Measurements from ENCODE around the gene UVSSA.
"Not testable (repeated sequence)": the region's sequence is repeated elsewhere in the genome, so short reads cannot be mapped to it uniquely, and the experiment has no call there.

UVSSA gene

GRCh38 chr4:1411436-1412375 lies 64.7 kb downstream of the UVSSA start:
- no peak for DNase-seq

DNA sequence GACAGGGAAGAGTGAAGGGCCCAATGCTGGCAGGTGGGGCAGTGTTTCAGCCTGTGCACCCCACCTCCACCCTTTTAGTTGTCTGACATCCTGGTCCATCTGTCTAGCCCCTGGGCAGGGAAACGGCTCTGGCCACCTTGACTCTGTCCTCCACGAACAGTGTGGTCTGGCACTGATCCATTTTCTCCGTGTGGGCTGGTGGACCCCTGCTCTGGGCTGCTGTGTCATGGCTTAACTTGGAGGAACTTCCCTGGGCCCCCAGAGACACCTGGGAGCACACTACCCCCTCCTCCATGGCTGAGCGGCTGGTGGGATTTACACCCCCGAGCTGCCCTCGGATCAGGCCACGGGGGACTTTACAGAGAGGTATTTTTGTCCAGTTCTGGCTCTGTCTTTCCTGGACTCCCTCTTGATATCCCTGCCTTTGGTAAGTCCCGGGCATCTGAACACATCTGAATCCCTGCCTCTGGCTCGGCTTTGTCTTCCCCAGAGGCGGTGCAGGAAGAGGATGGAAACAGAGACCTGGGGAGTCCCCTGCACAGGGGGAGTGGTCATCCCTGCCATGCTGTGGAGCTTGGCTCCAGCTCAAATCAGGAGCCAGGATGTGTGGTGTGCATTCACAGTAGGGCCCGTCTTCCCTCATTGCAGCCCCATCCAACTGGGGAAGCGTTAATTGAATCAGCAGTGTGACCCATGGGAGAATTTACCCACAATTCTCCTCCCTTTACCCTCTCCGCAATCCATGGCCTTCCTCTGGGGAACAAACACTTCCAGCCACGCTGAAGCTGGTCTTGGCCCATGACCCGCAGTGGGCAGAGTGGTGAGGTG lies 65.6 kb downstream of the UVSSA start:
- no peak for DNase-seq

DNA sequence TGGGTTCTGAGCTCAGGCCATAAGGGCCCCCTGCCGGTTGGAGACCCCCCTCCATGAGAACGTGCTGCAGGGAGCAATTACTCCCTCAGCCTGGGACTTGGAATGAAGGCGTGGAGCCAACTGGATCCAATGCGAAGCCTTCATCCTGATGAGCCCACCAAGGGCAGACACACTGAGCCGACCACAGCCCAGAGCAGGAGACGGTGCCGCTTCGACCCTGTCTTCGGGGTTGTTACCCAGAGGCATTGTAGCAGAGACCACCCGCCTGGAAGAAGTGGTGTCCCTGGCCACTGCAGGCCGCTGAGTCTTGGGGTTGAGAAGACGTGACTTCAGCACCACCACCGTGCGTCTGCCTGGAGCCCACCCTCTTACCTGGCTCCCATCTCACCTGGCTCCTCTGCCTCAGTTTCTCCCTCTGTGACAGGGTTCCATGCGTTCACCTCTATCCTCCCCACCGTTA lies 66.2 kb downstream of the UVSSA start:
- DNase-seq: no peak

- no peak for DNase-seq
Observed at GRCh38 chr4:1413687-1414479, 66.9 kb downstream of the UVSSA start.

DNA sequence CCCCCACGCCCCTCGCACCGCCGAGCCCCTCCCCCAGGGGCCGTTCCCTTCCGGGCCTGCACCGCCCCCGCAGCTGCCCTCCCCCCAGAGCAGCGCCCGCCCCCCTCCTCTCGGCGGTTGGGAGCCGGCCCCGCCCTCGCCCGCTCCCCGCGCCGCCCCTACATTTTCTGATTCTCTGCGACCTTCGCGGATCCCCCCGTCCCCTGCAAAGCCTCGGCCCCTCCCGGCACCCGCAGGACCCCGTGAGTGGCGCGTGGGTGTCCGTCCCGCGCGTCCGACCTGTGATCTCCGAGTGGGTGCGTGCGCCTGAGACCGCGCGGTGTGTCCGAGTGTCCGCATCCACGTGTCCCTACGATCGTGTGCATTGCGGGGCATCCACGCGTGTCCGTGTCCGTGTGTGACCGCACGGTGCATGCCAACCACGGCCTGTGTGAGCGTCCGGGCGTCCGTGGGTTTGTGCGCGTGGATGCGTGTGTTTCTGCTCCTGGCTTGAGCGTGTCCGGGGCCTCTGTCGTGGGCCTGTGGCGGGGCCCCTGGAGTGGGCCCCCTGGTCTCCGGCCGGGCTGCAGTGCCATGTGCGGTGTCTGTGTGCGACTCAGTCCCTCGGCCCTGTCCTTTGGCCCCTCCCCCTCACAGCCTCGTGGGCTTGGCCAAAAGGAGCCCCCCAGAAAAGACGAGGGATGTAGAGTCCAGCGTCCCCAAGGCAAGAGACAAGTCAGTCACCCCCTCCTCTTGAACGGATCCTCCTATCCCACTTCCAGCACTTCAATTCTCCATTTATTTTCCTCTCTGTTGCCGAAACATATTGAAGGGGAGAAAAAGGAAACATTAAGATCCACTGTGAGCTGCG lies 68.0 kb downstream of the UVSSA start:
- no peak for DNase-seq

DNA sequence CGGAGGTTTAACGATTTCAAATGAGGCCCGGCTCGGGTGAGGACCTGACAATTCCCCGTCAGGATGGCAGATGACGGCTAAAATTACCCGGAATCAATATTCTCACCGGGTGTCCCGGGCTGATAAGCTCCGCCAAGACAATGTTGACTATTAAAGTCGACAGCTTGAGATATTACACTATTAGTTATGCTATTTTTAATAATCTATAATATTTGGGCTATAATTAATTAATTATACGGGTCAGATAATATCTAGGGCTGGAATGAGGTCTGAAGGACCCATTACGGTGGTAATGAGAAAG lies 68.6 kb downstream of the UVSSA start:
- DNase-seq: no peak

- DNase-seq: no peak
Observed at GRCh38 chr4:1416051-1416947, 69.3 kb downstream of the UVSSA start.

DNA sequence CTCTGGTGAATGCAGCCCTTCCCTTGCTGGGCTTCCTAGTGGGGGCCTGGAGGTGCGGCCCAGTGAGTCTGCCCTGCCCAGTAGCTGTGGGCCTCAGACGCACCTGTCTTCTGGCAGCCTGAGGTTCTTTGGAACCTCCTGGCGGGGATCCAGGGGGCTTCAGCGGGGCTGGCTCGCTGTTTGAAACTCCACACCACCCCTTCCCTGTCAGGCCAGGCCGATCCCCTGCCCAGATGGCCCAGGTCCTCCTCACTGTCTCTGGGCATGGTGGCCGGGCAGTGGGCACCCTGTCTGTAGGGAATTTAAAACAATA lies 69.9 kb downstream of the UVSSA start:
- DNase-seq: no peak

- DNase-seq: no peak
Observed at GRCh38 chr4:1417522-1418390, 70.7 kb downstream of the UVSSA start.

GRCh38 chr4:1418494-1419285 lies 71.7 kb downstream of the UVSSA start:
- no peak for DNase-seq

DNA sequence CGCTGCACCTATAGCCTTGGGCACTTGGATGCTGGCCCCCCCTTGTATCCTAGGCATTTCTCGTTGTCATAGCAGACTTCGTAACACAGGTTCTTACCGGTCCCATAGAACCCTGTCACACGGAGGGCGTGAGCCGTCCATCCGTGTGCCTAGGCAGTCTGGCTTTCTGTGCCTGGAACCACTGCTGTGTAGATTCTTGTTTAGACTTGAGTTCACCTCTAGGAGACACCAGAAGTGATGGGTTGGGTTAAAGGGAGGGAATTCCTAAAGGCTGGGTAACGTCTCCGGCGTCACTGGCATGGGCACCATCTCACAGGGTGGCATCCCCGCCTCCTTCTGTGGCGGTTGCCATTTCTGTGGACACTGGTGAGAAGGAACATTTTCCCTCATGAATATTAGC lies 72.7 kb downstream of the UVSSA start:
- DNase-seq: no peak

- no peak for DNase-seq
Observed at GRCh38 chr4:1421657-1422056, 74.6 kb downstream of the UVSSA start.

DNA sequence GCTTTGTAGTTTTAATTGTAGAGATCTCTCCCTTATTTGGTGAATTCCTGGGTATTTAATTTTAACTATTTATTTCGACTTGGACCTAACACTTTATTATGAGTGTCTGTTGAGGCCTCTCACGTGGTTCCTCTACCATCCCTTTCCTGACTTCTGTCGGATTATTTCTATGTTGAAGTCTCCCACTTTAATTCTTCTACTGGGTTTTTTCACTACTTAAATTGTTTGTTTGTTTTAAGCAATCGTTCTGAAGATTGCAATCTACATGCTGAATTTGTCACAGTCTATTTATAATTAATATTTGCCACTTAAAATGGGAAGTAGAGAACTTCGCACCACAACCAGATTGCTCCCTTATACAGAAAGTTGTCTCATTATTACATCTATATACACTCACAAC lies 80.0 kb downstream of the UVSSA start:
- no peak for DNase-seq

GRCh38 chr4:1443688-1444172 lies 96.7 kb downstream of the UVSSA start:
- not testable (repeated sequence) for DNase-seq
